HepG2 (cell line): ENCODE data around the gene NEDD4L.

Experiments
- ATRX ChIP-seq: sonication (generic); formaldehyde crosslinking; IDR thresholded peaks from 2 replicates; pipeline ENCODE4 v1.4.0; 2020; ENCODE audit warnings: missing genetic modification reagents, borderline replicate concordance
- EZH2 ChIP-seq: conservative IDR thresholded peaks from 2 replicates; pipeline ENCODE4 v1.6.1; 2012; ENCODE audit warnings: mild to moderate bottlenecking, low read depth, low read length, moderate library complexity
- GPBP1L1 ChIP-seq: sonication (generic); formaldehyde crosslinking; IDR thresholded peaks from 2 replicates; pipeline ENCODE4 v1.5.0; 2020; ENCODE audit warnings: mild to moderate bottlenecking, missing genetic modification reagents
- KDM1A ChIP-seq: IDR thresholded peaks from 2 replicates; pipeline ENCODE4 v1.6.1; 2016; ENCODE audit warnings: missing compliant biosample characterization
- MED1 ChIP-seq: sonication (generic); formaldehyde crosslinking; IDR thresholded peaks from 2 replicates; pipeline ENCODE4 v1.4.0; 2020; ENCODE audit warnings: missing genetic modification reagents
- NFIC ChIP-seq: IDR thresholded peaks from 2 replicates; pipeline ENCODE4 v1.6.1; 2012; ENCODE audit warnings: mild to moderate bottlenecking, low read length, inconsistent platforms
- RFX5 ChIP-seq: IDR thresholded peaks from 2 replicates; pipeline ENCODE4 v1.6.1; 2011; ENCODE audit warnings: low read depth, low read length, improper control_type of control experiment
- SMAD3 ChIP-seq: sonication (generic); formaldehyde crosslinking; IDR thresholded peaks from 2 replicates; pipeline ENCODE4 v1.4.0; 2020; ENCODE audit warnings: missing genetic modification reagents
- SMC3 ChIP-seq: IDR thresholded peaks from 2 replicates; pipeline ENCODE4 v1.6.1; 2011; ENCODE audit warnings: low read length, improper control_type of control experiment
- USF2 ChIP-seq, 2 experiments: sonication (generic) in 1 of 2; formaldehyde crosslinking in 1 of 2; IDR thresholded peaks; 2 replicates each; pipeline versions ENCODE4 v1.5.1 to v1.6.1; 2011 to 2020; ENCODE audit warnings: borderline replicate concordance in 1 of 2, low read depth in 1 of 2, low read length in 1 of 2, mild to moderate bottlenecking in 1 of 2, missing genetic modification reagents in 1 of 2, moderate library complexity in 1 of 2
- ZBTB1 ChIP-seq: sonication (generic); formaldehyde crosslinking; IDR thresholded peaks from 2 replicates; pipeline ENCODE4 v1.4.0; 2020; ENCODE audit warnings: missing genetic modification reagents, borderline replicate concordance
- ZNF350 ChIP-seq: sonication (generic); formaldehyde crosslinking; IDR thresholded peaks from 2 replicates; pipeline ENCODE4 v1.4.0; 2020; ENCODE audit warnings: mild to moderate bottlenecking, low read depth, missing genetic modification reagents, borderline replicate concordance
- ZNF747 ChIP-seq: sonication (generic); formaldehyde crosslinking; IDR thresholded peaks from 2 replicates; pipeline ENCODE4 v1.8.1; 2023; ENCODE audit warnings: missing genetic modification reagents, mild to moderate bottlenecking, borderline replicate concordance
- TF ChIP-seq, protein P1 (sequence below): sonication (generic); formaldehyde crosslinking; IDR thresholded peaks from 2 replicates; pipeline ENCODE4 v1.4.0; 2020; ENCODE audit warnings: missing genetic modification reagents

DNA sequence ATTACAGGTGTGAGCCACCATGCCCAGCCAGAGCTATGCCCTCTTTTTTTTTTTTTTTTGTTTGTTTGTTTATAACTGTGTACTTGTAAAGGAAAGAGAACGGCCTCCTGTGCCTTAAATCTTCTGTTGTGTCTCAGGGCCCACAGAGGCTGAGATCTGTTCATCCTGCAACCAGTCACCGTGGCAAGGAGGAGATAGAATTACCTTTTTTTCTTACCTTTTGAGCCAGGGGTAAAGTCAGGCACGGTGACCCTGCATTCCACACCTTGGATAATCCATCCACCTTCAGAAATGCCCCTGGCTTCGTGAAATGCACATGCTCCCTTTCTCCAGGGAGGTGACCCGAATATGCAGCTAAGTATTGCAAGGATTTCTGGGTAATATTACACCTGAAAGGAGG is 12.8 kb downstream of the NEDD4L start:
- TF ChIP-seq EZH2, result no peak
- no peak for TF ChIP-seq ZNF350 (CRISPR knock-in tag)
- no peak for TF ChIP-seq KDM1A (CRISPR knock-in tag)
- no peak for TF ChIP-seq SMAD3
- no peak for TF ChIP-seq SMC3
- TF ChIP-seq GPBP1L1 (CRISPR knock-in tag), result no peak
- TF ChIP-seq USF2 (IDR thresholded peaks at IDR 0.05; ENCODE audit: low read depth, low read length), result no peak
- no peak for TF ChIP-seq USF2 (CRISPR knock-in tag; IDR thresholded peaks at IDR 0.05; ENCODE audit: borderline replicate concordance)
- TF ChIP-seq, protein P1, sequence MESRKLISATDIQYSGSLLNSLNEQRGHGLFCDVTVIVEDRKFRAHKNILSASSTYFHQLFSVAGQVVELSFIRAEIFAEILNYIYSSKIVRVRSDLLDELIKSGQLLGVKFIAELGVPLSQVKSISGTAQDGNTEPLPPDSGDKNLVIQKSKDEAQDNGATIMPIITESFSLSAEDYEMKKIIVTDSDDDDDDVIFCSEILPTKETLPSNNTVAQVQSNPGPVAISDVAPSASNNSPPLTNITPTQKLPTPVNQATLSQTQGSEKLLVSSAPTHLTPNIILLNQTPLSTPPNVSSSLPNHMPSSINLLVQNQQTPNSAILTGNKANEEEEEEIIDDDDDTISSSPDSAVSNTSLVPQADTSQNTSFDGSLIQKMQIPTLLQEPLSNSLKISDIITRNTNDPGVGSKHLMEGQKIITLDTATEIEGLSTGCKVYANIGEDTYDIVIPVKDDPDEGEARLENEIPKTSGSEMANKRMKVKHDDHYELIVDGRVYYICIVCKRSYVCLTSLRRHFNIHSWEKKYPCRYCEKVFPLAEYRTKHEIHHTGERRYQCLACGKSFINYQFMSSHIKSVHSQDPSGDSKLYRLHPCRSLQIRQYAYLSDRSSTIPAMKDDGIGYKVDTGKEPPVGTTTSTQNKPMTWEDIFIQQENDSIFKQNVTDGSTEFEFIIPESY, result no peak
- TF ChIP-seq ATRX (CRISPR knock-in tag), result no peak
- TF ChIP-seq ZBTB1 (CRISPR knock-in tag), result no peak
- TF ChIP-seq MED1 (CRISPR knock-in tag), result no peak
- no peak for TF ChIP-seq NFIC
- no peak for TF ChIP-seq ZNF747
- TF ChIP-seq RFX5, result no peak
